ENCODE results near the gene RAB11FIP2.

The RAB11FIP2 gene

DNA sequence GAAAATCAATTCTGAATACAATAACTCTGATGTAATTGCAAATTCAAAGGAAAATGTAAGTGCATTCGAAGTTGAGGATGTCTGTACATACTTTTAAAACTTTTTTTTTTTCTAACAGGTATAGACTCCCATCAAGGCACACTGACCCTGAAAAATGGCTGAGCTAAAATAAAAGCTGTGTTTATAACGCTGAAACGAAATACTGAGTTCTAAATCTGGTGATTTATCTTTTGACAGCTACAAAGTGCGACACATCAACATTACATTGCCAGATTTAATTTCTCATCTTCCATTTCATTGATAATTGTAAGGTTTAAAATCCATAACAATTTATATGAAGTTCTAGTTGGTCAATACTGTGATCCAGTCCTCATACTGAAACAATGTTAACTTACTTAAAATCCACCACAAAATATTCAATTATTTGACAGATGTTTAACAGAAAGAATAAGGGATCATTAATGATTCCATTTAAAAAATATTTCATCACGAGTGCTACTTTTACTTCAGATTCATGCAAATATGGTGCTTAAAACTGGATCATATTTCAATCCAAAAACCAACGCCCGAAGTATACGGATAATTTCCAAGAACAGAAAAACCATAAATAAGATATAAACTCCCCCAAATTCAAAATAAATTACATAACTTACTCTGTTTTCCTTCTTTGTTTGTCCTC, 1.4 kb downstream of the RAB11FIP2 start:
- TF ChIP-seq, protein P1, sequence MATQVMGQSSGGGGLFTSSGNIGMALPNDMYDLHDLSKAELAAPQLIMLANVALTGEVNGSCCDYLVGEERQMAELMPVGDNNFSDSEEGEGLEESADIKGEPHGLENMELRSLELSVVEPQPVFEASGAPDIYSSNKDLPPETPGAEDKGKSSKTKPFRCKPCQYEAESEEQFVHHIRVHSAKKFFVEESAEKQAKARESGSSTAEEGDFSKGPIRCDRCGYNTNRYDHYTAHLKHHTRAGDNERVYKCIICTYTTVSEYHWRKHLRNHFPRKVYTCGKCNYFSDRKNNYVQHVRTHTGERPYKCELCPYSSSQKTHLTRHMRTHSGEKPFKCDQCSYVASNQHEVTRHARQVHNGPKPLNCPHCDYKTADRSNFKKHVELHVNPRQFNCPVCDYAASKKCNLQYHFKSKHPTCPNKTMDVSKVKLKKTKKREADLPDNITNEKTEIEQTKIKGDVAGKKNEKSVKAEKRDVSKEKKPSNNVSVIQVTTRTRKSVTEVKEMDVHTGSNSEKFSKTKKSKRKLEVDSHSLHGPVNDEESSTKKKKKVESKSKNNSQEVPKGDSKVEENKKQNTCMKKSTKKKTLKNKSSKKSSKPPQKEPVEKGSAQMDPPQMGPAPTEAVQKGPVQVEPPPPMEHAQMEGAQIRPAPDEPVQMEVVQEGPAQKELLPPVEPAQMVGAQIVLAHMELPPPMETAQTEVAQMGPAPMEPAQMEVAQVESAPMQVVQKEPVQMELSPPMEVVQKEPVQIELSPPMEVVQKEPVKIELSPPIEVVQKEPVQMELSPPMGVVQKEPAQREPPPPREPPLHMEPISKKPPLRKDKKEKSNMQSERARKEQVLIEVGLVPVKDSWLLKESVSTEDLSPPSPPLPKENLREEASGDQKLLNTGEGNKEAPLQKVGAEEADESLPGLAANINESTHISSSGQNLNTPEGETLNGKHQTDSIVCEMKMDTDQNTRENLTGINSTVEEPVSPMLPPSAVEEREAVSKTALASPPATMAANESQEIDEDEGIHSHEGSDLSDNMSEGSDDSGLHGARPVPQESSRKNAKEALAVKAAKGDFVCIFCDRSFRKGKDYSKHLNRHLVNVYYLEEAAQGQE (IDR thresholded peaks at IDR 0.05; ENCODE audit: insufficient read depth in 1 of 2, low read depth in 2 of 2, low read length in 2 of 2), result no peak
- TF ChIP-seq POLR2AphosphoS5 (IDR thresholded peaks at IDR 0.05; ENCODE audit: low read depth, low read length) (no peak), FOXP2 (optimal IDR thresholded peaks at IDR 0.05; ENCODE audit: borderline replicate concordance, extremely low read depth, extremely low read length, insufficient read depth) (no peak), SIN3A (IDR thresholded peaks at IDR 0.05; ENCODE audit: borderline replicate concordance, insufficient read depth, low read length) (no peak), TAF1 (IDR thresholded peaks at IDR 0.05; ENCODE audit: borderline replicate concordance, insufficient read depth, low read length) (no peak)

DNA sequence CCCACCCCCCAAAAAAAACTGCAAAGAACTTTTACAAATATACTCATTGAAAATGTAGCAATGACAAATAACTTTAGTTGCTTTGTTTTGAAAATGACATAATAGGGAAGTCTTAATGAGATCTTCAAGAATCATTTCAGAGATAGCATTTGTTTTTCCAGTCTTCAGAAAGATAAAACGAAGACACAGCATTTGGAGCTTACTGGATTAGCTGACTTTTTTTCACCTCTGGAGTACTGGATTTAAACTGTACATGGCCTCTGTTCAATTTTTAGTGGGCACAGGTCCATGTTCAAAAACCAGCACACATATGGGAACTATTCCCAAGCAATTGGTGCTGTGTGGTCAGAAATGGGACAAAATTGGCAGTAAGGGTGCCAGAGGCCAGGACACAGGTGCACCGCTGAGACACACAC, 3.9 kb downstream of the RAB11FIP2 start:
- TF ChIP-seq FOXP2 (optimal IDR thresholded peaks at IDR 0.05; ENCODE audit: borderline replicate concordance, extremely low read depth, extremely low read length, insufficient read depth) (no peak), TAF1 (IDR thresholded peaks at IDR 0.05; ENCODE audit: borderline replicate concordance, insufficient read depth, low read length) (no peak), SIN3A (IDR thresholded peaks at IDR 0.05; ENCODE audit: borderline replicate concordance, insufficient read depth, low read length) (no peak), POLR2AphosphoS5 (IDR thresholded peaks at IDR 0.05; ENCODE audit: low read depth, low read length) (no peak)
- TF ChIP-seq, protein P1 (IDR thresholded peaks at IDR 0.05; ENCODE audit: insufficient read depth in 1 of 2, low read depth in 2 of 2, low read length in 2 of 2), result no peak

DNA sequence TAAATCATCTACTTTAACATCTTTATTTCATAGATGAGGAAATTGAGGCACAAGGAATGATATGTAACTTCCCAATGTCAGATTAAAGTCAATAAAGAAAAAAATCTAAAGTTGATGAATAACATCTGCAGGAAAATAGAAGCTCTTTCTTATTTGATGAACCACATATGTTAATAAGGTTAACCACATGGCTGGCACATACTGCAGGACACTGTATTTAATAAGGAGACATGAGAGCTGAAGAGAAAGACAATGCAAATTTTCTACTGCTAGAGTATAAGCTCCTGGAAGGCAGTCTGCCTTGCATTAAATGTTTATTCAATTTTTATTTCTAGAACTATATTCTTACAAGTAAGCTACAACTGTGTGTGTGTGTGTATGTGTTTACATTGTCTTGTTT, 4.4 kb downstream of the RAB11FIP2 start:
- TF ChIP-seq, protein P1 (IDR thresholded peaks at IDR 0.05; ENCODE audit: insufficient read depth in 1 of 2, low read depth in 2 of 2, low read length in 2 of 2), result no peak
- no peak for TF ChIP-seq SIN3A (IDR thresholded peaks at IDR 0.05; ENCODE audit: borderline replicate concordance, insufficient read depth, low read length)
- no peak for TF ChIP-seq TAF1 (IDR thresholded peaks at IDR 0.05; ENCODE audit: borderline replicate concordance, insufficient read depth, low read length)
- no peak for TF ChIP-seq FOXP2 (optimal IDR thresholded peaks at IDR 0.05; ENCODE audit: borderline replicate concordance, extremely low read depth, extremely low read length, insufficient read depth)
- TF ChIP-seq POLR2AphosphoS5 (IDR thresholded peaks at IDR 0.05; ENCODE audit: low read depth, low read length), result no peak

DNA sequence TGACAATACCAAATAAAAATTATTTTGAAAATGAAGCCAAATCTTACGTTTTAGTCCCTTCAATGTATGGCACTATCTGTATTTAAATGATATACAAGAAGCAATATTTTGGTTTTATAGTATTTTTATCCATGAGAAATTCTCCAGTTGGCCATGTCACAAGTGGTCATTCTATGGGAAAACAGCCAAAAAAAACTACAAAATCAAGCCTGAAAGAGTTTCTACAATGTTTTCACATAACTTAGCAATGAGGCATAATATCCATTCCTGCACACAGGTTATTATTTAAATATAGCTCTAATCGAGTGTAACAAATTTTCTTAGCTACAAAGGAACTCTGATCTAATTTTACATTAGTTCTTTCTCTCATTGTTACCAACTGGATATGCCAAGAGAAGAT, 5.4 kb downstream of the RAB11FIP2 start:
- TF ChIP-seq FOXP2 (optimal IDR thresholded peaks at IDR 0.05; ENCODE audit: borderline replicate concordance, extremely low read depth, extremely low read length, insufficient read depth), result no peak
- no peak for TF ChIP-seq POLR2AphosphoS5 (IDR thresholded peaks at IDR 0.05; ENCODE audit: low read depth, low read length)
- no peak for TF ChIP-seq TAF1 (IDR thresholded peaks at IDR 0.05; ENCODE audit: borderline replicate concordance, insufficient read depth, low read length)
- no peak for TF ChIP-seq SIN3A (IDR thresholded peaks at IDR 0.05; ENCODE audit: borderline replicate concordance, insufficient read depth, low read length)

DNA sequence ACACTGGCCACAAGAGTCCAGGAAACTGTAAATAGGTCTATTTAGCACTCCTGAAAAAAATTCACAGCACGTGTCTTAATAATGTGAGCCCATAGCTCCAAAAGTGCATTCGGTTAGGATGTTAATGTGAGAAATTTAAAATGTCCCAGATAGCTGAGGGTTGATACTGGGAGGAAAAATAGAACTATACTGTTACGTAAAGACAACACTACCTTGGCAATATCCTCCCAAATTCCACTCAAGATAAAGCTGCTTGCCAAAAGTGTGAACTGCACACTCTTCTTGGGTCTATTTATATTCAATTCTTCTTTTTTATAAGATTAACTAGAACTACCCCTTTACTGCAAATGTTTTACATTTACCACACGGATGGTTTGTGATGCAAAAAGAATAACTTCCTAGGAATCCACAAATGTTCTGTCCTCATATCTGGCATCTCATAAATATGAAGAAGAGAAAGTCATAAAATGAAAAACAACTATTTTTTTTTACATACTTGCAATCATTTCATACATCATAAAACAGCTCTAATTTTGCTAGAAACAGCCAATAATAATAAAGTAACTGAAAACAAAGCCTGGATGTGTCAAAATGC, 10.4 kb downstream of the RAB11FIP2 start:
- no peak for TF ChIP-seq POLR2AphosphoS5 (IDR thresholded peaks at IDR 0.05; ENCODE audit: low read depth, low read length)
- TF ChIP-seq FOXP2 (optimal IDR thresholded peaks at IDR 0.05; ENCODE audit: borderline replicate concordance, extremely low read depth, extremely low read length, insufficient read depth), result no peak
- no peak for TF ChIP-seq TAF1 (IDR thresholded peaks at IDR 0.05; ENCODE audit: borderline replicate concordance, insufficient read depth, low read length)
- TF ChIP-seq SIN3A (IDR thresholded peaks at IDR 0.05; ENCODE audit: borderline replicate concordance, insufficient read depth, low read length), result no peak
- TF ChIP-seq, protein P1 (IDR thresholded peaks at IDR 0.05; ENCODE audit: insufficient read depth in 1 of 2, low read depth in 2 of 2, low read length in 2 of 2), result no peak
